GM23338 (cell line): ENCODE data around the gene ZNF366. TPM values are rescaled to one million over a fixed set of nuclear protein-coding genes. Genes with fewer than 3 reads are reported as not detected.

Experiments
- ATAC-seq: fragments of 200-7000 bp; cut with Tn5 transposase; 3 replicates; pipeline ENCODE4 v1.9.1; 2020
- DNase-seq: peaks from one replicate; pipeline ENCODE4 v3.0.0-alpha.2; 2015; ENCODE audit warnings: low spot score
- H2AFZ ChIP-seq: fragments of 200-600 bp; sonication (generic); 2 replicates; pipeline ENCODE4 v1.8.0; 2016; ENCODE audit warnings: antibody characterized with exemption, mild to moderate bottlenecking, moderate library complexity
- H3F3A ChIP-seq: fragments of 200-600 bp; sonication (generic); replicated peaks from 2 replicates; pipeline ENCODE4 v1.8.0; 2017; ENCODE audit warnings: antibody characterized with exemption, mixed run types, low read depth
- H3K27ac ChIP-seq: fragments of 200-600 bp; sonication (generic); 2 replicates; pipeline ENCODE4 v1.6.1; 2016; ENCODE audit warnings: low read depth
- H3K27me3 ChIP-seq: fragments of 200-600 bp; sonication (generic); 2 replicates; pipeline ENCODE4 v1.8.0; 2016; ENCODE audit warnings: mild to moderate bottlenecking, mixed run types, moderate library complexity; ENCODE audit not compliant: insufficient read depth
- H3K36me3 ChIP-seq: fragments of 200-600 bp; sonication (generic); 2 replicates; pipeline ENCODE4 v1.8.0; 2016; ENCODE audit warnings: mild to moderate bottlenecking; ENCODE audit not compliant: insufficient read depth
- H3K4me1 ChIP-seq: fragments of 200-600 bp; sonication (generic); 2 replicates; pipeline ENCODE4 v1.8.0; 2016; ENCODE audit warnings: mild to moderate bottlenecking, moderate library complexity; ENCODE audit not compliant: insufficient read depth
- H3K4me2 ChIP-seq: fragments of 200-600 bp; sonication (generic); 2 replicates; pipeline ENCODE4 v1.7.1; 2017; ENCODE audit warnings: mixed run types
- H3K4me3 ChIP-seq: fragments of 200-600 bp; sonication (generic); 2 replicates; pipeline ENCODE4 v1.6.1; 2016; ENCODE audit warnings: mixed run types
- H3K79me2 ChIP-seq: fragments of 200-600 bp; sonication (generic); replicated peaks from 2 replicates; pipeline ENCODE4 v1.8.0; 2017; ENCODE audit warnings: mild to moderate bottlenecking; ENCODE audit not compliant: insufficient read depth
- H3K9me2 ChIP-seq: fragments of 200-600 bp; sonication (generic); 2 replicates; pipeline ENCODE4 v1.8.0; 2017; ENCODE audit not compliant: insufficient read depth
- H4K20me1 ChIP-seq: fragments of 200-600 bp; sonication (generic); replicated peaks from 2 replicates; pipeline ENCODE4 v1.8.0; 2017; ENCODE audit warnings: mild to moderate bottlenecking; ENCODE audit not compliant: insufficient read depth
- H3K27ac Mint-ChIP-seq: 2 replicates; pipeline ENCODE4 v1.8.0; 2020; ENCODE audit warnings: inconsistent platforms, mild to moderate bottlenecking, moderate library complexity, mixed read lengths
- H3K27me3 Mint-ChIP-seq: 3 replicates; pipeline ENCODE4 v1.8.0; 2022; ENCODE audit warnings: low read depth, mild to moderate bottlenecking, moderate library complexity, mixed read lengths, inconsistent platforms; ENCODE audit not compliant: insufficient read depth, poor library complexity
- H3K36me3 Mint-ChIP-seq: 3 replicates; pipeline ENCODE4 v1.8.0; 2021; ENCODE audit warnings: low read depth, mild to moderate bottlenecking, inconsistent platforms, moderate library complexity, mixed read lengths
- H3K4me1 Mint-ChIP-seq: 3 replicates; pipeline ENCODE4 v1.8.0; 2020; ENCODE audit warnings: mild to moderate bottlenecking, inconsistent platforms, mixed read lengths
- H3K4me3 Mint-ChIP-seq: 3 replicates; pipeline ENCODE4 v1.8.0; 2021; ENCODE audit warnings: moderate library complexity, mild to moderate bottlenecking, inconsistent platforms, mixed read lengths
- H3K9me3 Mint-ChIP-seq: 3 replicates; pipeline ENCODE4 v1.8.0; 2020; ENCODE audit warnings: moderate library complexity, mild to moderate bottlenecking, inconsistent platforms, mixed read lengths
- CREB1 ChIP-seq: fragments of 250-450 bp; sonication (Bioruptor Pico); IDR thresholded peaks from 2 replicates; pipeline ENCODE4 v1.5.0; 2020; ENCODE audit warnings: low read depth, mild to moderate bottlenecking, moderate library complexity
- ETS1 ChIP-seq: IDR thresholded peaks from 2 replicates; pipeline ENCODE4 v1.6.1; 2016; ENCODE audit warnings: antibody characterized with exemption
- EZH2 ChIP-seq: fragments of 200-600 bp; sonication (generic); IDR thresholded peaks from one replicate; pipeline ENCODE4 v1.8.0; 2017; ENCODE audit warnings: antibody characterized with exemption, mild to moderate bottlenecking, low read depth; ENCODE audit not compliant: unreplicated experiment
- EZH2phosphoT487 ChIP-seq: fragments of 200-600 bp; sonication (generic); IDR thresholded peaks from one replicate; pipeline ENCODE4 v1.8.1; 2018; ENCODE audit warnings: antibody characterized with exemption; ENCODE audit not compliant: unreplicated experiment
- JUNB ChIP-seq: IDR thresholded peaks from one replicate; pipeline ENCODE4 v1.6.1; 2016; ENCODE audit warnings: antibody characterized with exemption; ENCODE audit not compliant: unreplicated experiment
- NANOG ChIP-seq: IDR thresholded peaks from 2 replicates; pipeline ENCODE4 v1.6.1; 2016; ENCODE audit warnings: antibody characterized with exemption, borderline replicate concordance
- POLR2AphosphoS5 ChIP-seq: IDR thresholded peaks from 2 replicates; pipeline ENCODE4 v1.6.1; 2016; ENCODE audit warnings: antibody characterized with exemption, low read depth
- STAT1 ChIP-seq: IDR thresholded peaks from one replicate; pipeline ENCODE4 v1.6.1; 2016; ENCODE audit warnings: antibody characterized with exemption; ENCODE audit not compliant: unreplicated experiment
- ZNF114 ChIP-seq: fragments of 250-450 bp; sonication (Bioruptor Pico); IDR thresholded peaks from 2 replicates; pipeline ENCODE4 v1.5.0; 2020; ENCODE audit warnings: mild to moderate bottlenecking, moderate library complexity
- ZNF331 ChIP-seq: fragments of 250-450 bp; sonication (Bioruptor Pico); IDR thresholded peaks from 2 replicates; pipeline ENCODE4 v1.5.0; 2020; ENCODE audit warnings: low read depth, mild to moderate bottlenecking, moderate library complexity
- ZNF462 ChIP-seq: fragments of 250-450 bp; sonication (Bioruptor Pico); IDR thresholded peaks from 2 replicates; pipeline ENCODE4 v1.5.0; 2020; ENCODE audit warnings: mild to moderate bottlenecking, moderate library complexity
- polyA plus RNA-seq: library from polyadenylated mRNA; unstranded; fragments of >200 nt; fragmentation: Nextera tagmentation; extraction: Ambion mirVana; gene quantifications from 2 replicates; pipeline ENCODE4 v1.2.1, GENCODE V29; 2016
- total RNA-seq: library from RNA; depleted of rRNA; stranded (reverse); fragments of >200 nt; shearing (Covaris generic); gene quantifications from 2 replicates; pipeline ENCODE4 v1.2.3, GENCODE V29; 2014

Gene ZNF366
- total and polyA plus RNA-seq, 2 experiments from 2014 or later = not detected

GRCh38 chr5:72427016-72427415, 80.2 kb downstream of the ZNF366 start (continued):
- TF ChIP-seq POLR2AphosphoS5 = no peak
- TF ChIP-seq EZH2phosphoT487 = no peak
- TF ChIP-seq ZNF114 (CRISPR knock-in tag) = no peak
- no peak for TF ChIP-seq JUNB
- no peak for TF ChIP-seq CREB1

GRCh38 chr5:72426019-72426418, 81.2 kb downstream of the ZNF366 start:
- no peaks in the 10 kb centered on the region for H3K36me3 ChIP-seq
- H3K27ac Mint-ChIP-seq = no peak overlapping the region
- no peaks in the 10 kb centered on the region for H3K27me3 ChIP-seq
- no peaks in the 10 kb centered on the region for H3K9me3 Mint-ChIP-seq
- ATAC-seq = no peak
- H3K4me1 Mint-ChIP-seq = peaks cover 5% of the 10 kb centered on the region; the same call in 2 of the 3 replicates
- no peak overlapping the region for H3K4me3 ChIP-seq
- no peaks in the 10 kb centered on the region for H3K36me3 Mint-ChIP-seq
- no peaks in the 10 kb centered on the region for H3K79me2 ChIP-seq
- peaks cover 3% of the 10 kb centered on the region; the same call in 1 of the 2 replicates for H3K9me2 ChIP-seq
- H3K27ac ChIP-seq = no peak overlapping the region
- no peak overlapping the region for H3K4me3 Mint-ChIP-seq
- H3K4me2 ChIP-seq = no peak overlapping the region
- H2AFZ ChIP-seq = no peak overlapping the region
- no peaks in the 10 kb centered on the region for H3K4me1 ChIP-seq
- DNase-seq = no peak
- no peaks in the 10 kb centered on the region for H3F3A ChIP-seq
- no peaks in the 10 kb centered on the region for H4K20me1 ChIP-seq
- no peaks in the 10 kb centered on the region for H3K27me3 Mint-ChIP-seq
- TF ChIP-seq CREB1 = no peak
- TF ChIP-seq ZNF331 (CRISPR knock-in tag) = no peak
- TF ChIP-seq ZNF114 (CRISPR knock-in tag) = no peak
- TF ChIP-seq ETS1 = no peak
- no peak for TF ChIP-seq EZH2phosphoT487

GRCh38 chr5:72418271-72418670, 88.9 kb downstream of the ZNF366 start:
- H3K27ac ChIP-seq = no peak overlapping the region
- H3K4me3 Mint-ChIP-seq = no peak overlapping the region
- H3K4me1 Mint-ChIP-seq = peaks cover 3% of the 10 kb centered on the region; the same call in 2 of the 3 replicates
- H3K79me2 ChIP-seq = no peaks in the 10 kb centered on the region
- no peaks in the 10 kb centered on the region for H3K36me3 Mint-ChIP-seq
- no peaks in the 10 kb centered on the region for H3F3A ChIP-seq
- TF ChIP-seq EZH2phosphoT487 (no peak), CREB1 (no peak), ZNF462 (CRISPR knock-in tag) (no peak), EZH2 (no peak), ZNF114 (CRISPR knock-in tag) (no peak), NANOG (no peak), JUNB (no peak), POLR2AphosphoS5 (no peak), STAT1 (no peak), ZNF331 (CRISPR knock-in tag) (no peak)
- H3K9me3 Mint-ChIP-seq = no peaks in the 10 kb centered on the region
- no peak overlapping the region for H3K27ac Mint-ChIP-seq
- no peak for DNase-seq
- H3K36me3 ChIP-seq = no peaks in the 10 kb centered on the region
- H3K27me3 ChIP-seq = no peaks in the 10 kb centered on the region
- H2AFZ ChIP-seq = no peak overlapping the region; the same call in 1 of the 2 replicates
- no peak overlapping the region for H3K4me3 ChIP-seq
- peaks cover 6% of the 10 kb centered on the region for H3K27me3 Mint-ChIP-seq
- ATAC-seq = no peak
- 0 out of 2 replicates have a peak, but pooled peaks cover 2% of the 10 kb centered on the region for H3K9me2 ChIP-seq
- no peak overlapping the region for H3K4me2 ChIP-seq
- H4K20me1 ChIP-seq = no peaks in the 10 kb centered on the region
- no peaks in the 10 kb centered on the region for H3K4me1 ChIP-seq
